ENCODE results near the gene CLDN7. TPM values are rescaled to one million over a fixed set of nuclear protein-coding genes. Genes with fewer than 3 reads are reported as not detected.

The CLDN7 gene
- total RNA-seq, 1 experiment from 2014 or later, result 286 TPM

- ChIA-PET RAD21 (ENCODE audit: low non-redundant PET in 1 of 2, low total read pairs in 2 of 2, uncharacterized antibody in 2 of 2, unreplicated experiment in 2 of 2) (no interaction called here), POLR2A (no interaction called here), CTCF (no interaction called here)
- Histone ChIP-seq H3K4me3 (replicated peaks in 1 of 2; ENCODE audit: low read depth in 1 of 2, low read length in 2 of 2) (no peak overlapping the region), H4K20me1 (ENCODE audit: insufficient read depth) (no peaks in the 10 kb centered on the region), H3K4me2 (ENCODE audit: low read length) (no peak overlapping the region), H3K9me2 (ENCODE audit: insufficient read depth) (no peaks in the 10 kb centered on the region), H3K79me2 (ENCODE audit: insufficient read depth, low read length) (no peaks in the 10 kb centered on the region), H2AFZ (ENCODE audit: low read depth, low read length, poor library complexity, severe bottlenecking) (no peak overlapping the region), H3K4me1 (ENCODE audit: control insufficient read depth in 1 of 2, insufficient read depth in 2 of 2, low read length in 2 of 2) (peaks cover 4 to 15% of the 10 kb centered on the region in 2 experiments; a peak in 3 of 4 replicates), H3K36me3 (ENCODE audit: control insufficient read depth in 1 of 2, insufficient read depth in 2 of 2, low read length in 2 of 2) (no peaks in the 10 kb centered on the region), H3K27me3 (ENCODE audit: insufficient read depth, low read length) (no peaks in the 10 kb centered on the region), H3K27ac (ENCODE audit: low read depth, low read length) (no peak overlapping the region), H3K9ac (ENCODE audit: low read length) (no peak overlapping the region), H3K9me3 (ENCODE audit: control insufficient read depth in 1 of 2, insufficient read depth in 1 of 2, low read depth in 1 of 2, low read length in 2 of 2) (no peaks in the 10 kb centered on the region)
- ATAC-seq (no peak), DNase-seq (ENCODE audit: low read depth, low spot score) (no peak)
- TF ChIP-seq SRF (IDR thresholded peaks at IDR 0.05; ENCODE audit: low read depth) (no peak), YY1 (IDR thresholded peaks at IDR 0.05; ENCODE audit: extremely low read depth, insufficient replicate concordance, low read depth, low read length) (no peak), SIN3A (IDR thresholded peaks at IDR 0.05; ENCODE audit: low read depth) (no peak), POLR2A (IDR thresholded peaks at IDR 0.05; ENCODE audit: borderline replicate concordance, extremely low read depth, insufficient read depth, insufficient read length) (no peak), ZNF274 (IDR thresholded peaks at IDR 0.05; ENCODE audit: low read depth, low read length) (no peak), ELF1 (IDR thresholded peaks at IDR 0.05; ENCODE audit: borderline replicate concordance, low read depth) (no peak), RAD21 (IDR thresholded peaks at IDR 0.05; ENCODE audit: low read depth) (no peak), EZH2phosphoT487 (IDR thresholded peaks at IDR 0.05; ENCODE audit: borderline replicate concordance) (no peak), CBX3 (IDR thresholded peaks at IDR 0.05; ENCODE audit: low read depth) (no peak), EGR1 (IDR thresholded peaks at IDR 0.05; ENCODE audit: low read depth) (no peak), REST (IDR thresholded peaks at IDR 0.05; ENCODE audit: low read depth) (no peak), MAX (IDR thresholded peaks at IDR 0.05) (no peak), SP1 (IDR thresholded peaks at IDR 0.05; ENCODE audit: low read depth) (no peak), CTCF (IDR thresholded peaks at IDR 0.05 in 2 of 3, conservative IDR thresholded peaks at IDR 0.05 in 1 of 3; ENCODE audit: borderline replicate concordance in 1 of 3, insufficient read depth in 1 of 3, low read depth in 2 of 3, low read length in 2 of 3) (no peak), JUND (IDR thresholded peaks at IDR 0.05) (no peak), FOSL1 (IDR thresholded peaks at IDR 0.05; ENCODE audit: low read depth) (no peak)
- no TSS peak for BruUV-seq (replicated peaks)
- intact Hi-C loops (cut with micrococcal nuclease), result no loop called here
These were observed 27.2 kb upstream of the CLDN7 start for GRCh38 chr17:7289256-7290032.

All from HCT116 (cell line).